PFSK-1 (cell line): ENCODE measurements around the gene POLR1F.

Experiments used
- FOXP2 ChIP-seq: optimal IDR thresholded peaks from 2 replicates; pipeline ENCODE3; 2011; ENCODE audit warnings: borderline replicate concordance, control low read depth, inconsistent platforms; ENCODE audit not compliant: insufficient read depth; ENCODE audit errors: extremely low read length, extremely low read depth
- POLR2AphosphoS5 ChIP-seq: IDR thresholded peaks from 2 replicates; pipeline ENCODE4 v1.6.1; 2012; ENCODE audit warnings: low read depth, mild to moderate bottlenecking, control low read depth, low read length, moderate library complexity
- REST ChIP-seq, 2 experiments: IDR thresholded peaks; 2 replicates each; pipeline versions ENCODE4 v1.6.1 to v1.8.0; 2011 to 2012; ENCODE audit warnings: low read depth in 2 of 2, low read length in 2 of 2, control low read depth in 1 of 2, inconsistent platforms in 1 of 2, mild to moderate bottlenecking in 1 of 2, moderate library complexity in 1 of 2; ENCODE audit not compliant: insufficient read depth in 1 of 2
- SIN3A ChIP-seq: IDR thresholded peaks from 2 replicates; pipeline ENCODE4 v1.6.1; 2012; ENCODE audit warnings: mild to moderate bottlenecking, low read length, moderate library complexity, borderline replicate concordance; ENCODE audit not compliant: insufficient read depth
- TAF1 ChIP-seq: IDR thresholded peaks from 2 replicates; pipeline ENCODE4 v1.6.1; 2012; ENCODE audit warnings: low read length, control low read depth, borderline replicate concordance; ENCODE audit not compliant: insufficient read depth

POLR1F gene

GRCh38 chr7:19690736-19691135 is 18.1 kb downstream of the POLR1F start:
- no peak for TF ChIP-seq FOXP2
- TF ChIP-seq POLR2AphosphoS5, result no peak
- no peak for TF ChIP-seq REST (IDR thresholded peaks at IDR 0.05; ENCODE audit: insufficient read depth in 1 of 2, low read depth in 2 of 2, low read length in 2 of 2)
- TF ChIP-seq TAF1, result no peak
- no peak for TF ChIP-seq SIN3A

- no peak for TF ChIP-seq TAF1
- no peak for TF ChIP-seq POLR2AphosphoS5
- no peak for TF ChIP-seq SIN3A
- no peak for TF ChIP-seq FOXP2
- no peak for TF ChIP-seq REST (IDR thresholded peaks at IDR 0.05; ENCODE audit: insufficient read depth in 1 of 2, low read depth in 2 of 2, low read length in 2 of 2)
Observed at GRCh38 chr7:19681596-19681995, 27.2 kb downstream of the POLR1F start.

- no peak for TF ChIP-seq REST (IDR thresholded peaks at IDR 0.05; ENCODE audit: insufficient read depth in 1 of 2, low read depth in 2 of 2, low read length in 2 of 2)
- TF ChIP-seq TAF1, result no peak
Observed at GRCh38 chr7:19677180-19677579, 31.7 kb downstream of the POLR1F start.

- no peak for TF ChIP-seq REST (IDR thresholded peaks at IDR 0.05; ENCODE audit: insufficient read depth in 1 of 2, low read depth in 2 of 2, low read length in 2 of 2)
- TF ChIP-seq TAF1, result no peak
- TF ChIP-seq FOXP2, result no peak
- no peak for TF ChIP-seq SIN3A
- TF ChIP-seq POLR2AphosphoS5, result no peak
Observed at GRCh38 chr7:19675816-19676215, 33.0 kb downstream of the POLR1F start.

- no peak for TF ChIP-seq REST (IDR thresholded peaks at IDR 0.05; ENCODE audit: insufficient read depth in 1 of 2, low read depth in 2 of 2, low read length in 2 of 2)
- TF ChIP-seq SIN3A, result no peak
- TF ChIP-seq POLR2AphosphoS5, result no peak
Observed at GRCh38 chr7:19674266-19674960, 34.4 kb downstream of the POLR1F start.
